GM18951 (cell line): ENCODE results near the gene MBNL1.

Source experiments
- POLR2A ChIP-seq: IDR thresholded peaks from 4 replicates; pipeline ENCODE4 v1.6.1; 2011; ENCODE audit warnings: mild to moderate bottlenecking; ENCODE audit not compliant: insufficient read length, insufficient read depth; ENCODE audit errors: extremely low read depth
- in situ Hi-C: fragments of 300-500 bp; cut with MboI; formaldehyde crosslinking; loops from one replicate; pipeline ENCODE4 v1.12.0; 2022; ENCODE audit warnings: low sequenced_read_pairs, mixed read lengths, inconsistent platforms; ENCODE audit not compliant: unreplicated experiment

The MBNL1 gene

DNA sequence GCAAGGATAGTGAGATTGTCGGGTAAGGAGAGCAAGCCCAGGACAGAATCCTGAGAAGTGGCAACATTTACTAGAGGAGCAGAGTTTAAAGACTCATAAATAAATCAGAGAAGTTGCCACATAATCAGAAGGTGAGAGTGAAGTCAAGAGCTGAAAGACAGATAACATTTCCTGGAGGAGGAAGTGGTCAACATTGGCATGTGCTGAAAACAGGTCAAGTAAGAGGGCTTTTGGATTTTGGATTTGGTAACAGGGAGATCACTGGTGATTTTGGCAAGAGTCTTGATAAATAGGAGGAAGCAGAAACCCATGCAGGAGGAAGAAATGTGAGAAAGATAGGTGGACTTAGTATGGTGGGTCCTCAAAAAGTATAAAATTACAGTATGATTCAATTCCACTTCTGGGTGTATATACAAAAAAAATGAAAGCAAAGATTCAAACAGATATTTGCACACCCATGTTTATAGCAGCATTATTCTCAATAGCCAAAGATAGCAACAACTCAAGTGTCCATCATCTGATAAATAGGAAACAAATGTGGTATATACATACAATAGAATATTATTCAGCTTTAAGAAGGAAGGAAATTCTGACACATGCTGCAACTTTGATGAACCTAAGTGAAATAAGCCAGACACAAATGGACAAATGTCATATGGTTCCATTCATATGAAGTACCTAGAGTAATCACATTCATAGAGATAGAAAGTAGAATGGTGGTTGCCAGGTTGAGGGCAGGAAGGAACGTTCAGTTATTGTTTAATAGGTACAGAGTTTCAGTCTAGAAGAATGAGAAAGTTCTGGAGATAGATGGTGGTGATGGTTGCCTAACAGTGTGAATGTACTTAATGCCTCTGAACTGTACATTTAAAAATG, 27.3 kb upstream of the MBNL1 start:
- TF ChIP-seq POLR2A: no peak
- in situ Hi-C loops: no loop called here

DNA sequence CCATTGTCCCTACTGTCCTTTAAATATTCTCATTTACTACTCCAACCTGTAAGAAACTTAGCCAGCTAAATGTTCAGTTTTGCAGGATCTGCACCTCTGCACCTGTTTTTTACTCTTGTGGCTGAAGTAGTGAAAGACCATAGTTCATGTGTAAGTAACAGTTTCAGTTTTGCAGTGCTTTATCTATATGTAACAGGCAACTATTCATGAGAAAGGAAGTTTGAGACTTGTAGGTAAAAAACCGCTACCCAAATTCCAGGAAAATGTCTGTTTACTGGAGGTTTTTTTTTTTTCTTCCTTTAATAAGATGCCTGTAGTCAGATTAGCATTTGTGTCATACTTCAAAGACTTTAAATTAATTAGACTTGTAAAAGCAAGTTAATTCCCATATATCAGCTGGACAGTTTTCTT, 25.4 kb upstream of the MBNL1 start:
- in situ Hi-C loops: no loop called here
- no peak for TF ChIP-seq POLR2A

DNA sequence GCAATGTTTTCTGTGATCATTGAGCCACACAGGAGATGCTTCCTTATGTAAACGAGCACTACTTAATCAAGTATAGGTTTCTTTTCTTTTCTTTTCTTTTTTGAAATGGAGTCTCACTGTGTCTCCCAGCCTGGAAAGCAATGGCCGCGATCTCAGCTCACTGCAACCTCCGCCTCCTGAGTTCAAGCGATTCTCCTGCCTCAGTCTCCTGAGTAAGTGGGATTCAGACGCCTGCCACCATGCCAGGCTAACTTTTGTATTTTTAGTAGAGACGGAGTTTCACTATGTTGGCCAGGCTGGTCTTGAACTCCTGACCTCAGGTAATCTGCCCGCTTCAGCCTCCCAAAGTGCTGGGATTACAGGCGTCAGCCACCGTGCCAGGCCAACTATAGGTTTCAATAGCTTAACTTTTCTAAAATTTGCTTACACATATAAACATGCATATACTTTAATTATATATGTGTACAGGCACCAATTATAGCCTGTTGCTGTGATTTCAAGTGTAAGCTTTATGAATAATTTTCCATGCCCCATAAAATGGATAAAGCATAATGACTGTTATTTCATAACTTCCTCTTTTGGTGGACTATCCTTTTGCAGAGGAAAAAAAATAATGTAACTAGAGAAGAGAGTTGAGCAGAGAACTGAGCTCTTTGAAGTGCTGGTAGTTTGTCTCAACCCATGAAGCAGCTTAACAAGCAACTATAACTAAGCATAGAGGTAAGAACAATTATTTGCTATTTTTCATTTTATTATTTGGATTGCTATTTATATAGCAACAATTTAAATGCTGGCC, 24.8 kb upstream of the MBNL1 start:
- in situ Hi-C loops: no loop called here
- no peak for TF ChIP-seq POLR2A

DNA sequence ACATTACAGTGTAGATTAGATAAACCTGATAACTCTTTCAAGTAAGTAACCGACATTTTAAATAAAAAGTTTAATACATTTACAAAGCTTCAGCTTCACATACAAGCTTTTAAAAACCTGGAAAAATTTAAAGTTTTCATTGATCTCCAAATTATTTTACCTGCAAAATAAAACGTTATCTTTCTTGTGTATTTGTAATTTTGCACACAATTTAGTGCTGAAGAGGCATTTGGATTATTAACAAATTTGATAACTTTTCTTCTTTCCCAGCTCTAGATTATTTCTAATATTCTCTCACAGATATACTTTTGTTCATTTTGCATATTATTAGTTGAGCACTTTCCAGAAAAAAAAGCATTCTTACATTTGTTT, 24.2 kb upstream of the MBNL1 start:
- no peak for TF ChIP-seq POLR2A
- in situ Hi-C loops: no loop called here

DNA sequence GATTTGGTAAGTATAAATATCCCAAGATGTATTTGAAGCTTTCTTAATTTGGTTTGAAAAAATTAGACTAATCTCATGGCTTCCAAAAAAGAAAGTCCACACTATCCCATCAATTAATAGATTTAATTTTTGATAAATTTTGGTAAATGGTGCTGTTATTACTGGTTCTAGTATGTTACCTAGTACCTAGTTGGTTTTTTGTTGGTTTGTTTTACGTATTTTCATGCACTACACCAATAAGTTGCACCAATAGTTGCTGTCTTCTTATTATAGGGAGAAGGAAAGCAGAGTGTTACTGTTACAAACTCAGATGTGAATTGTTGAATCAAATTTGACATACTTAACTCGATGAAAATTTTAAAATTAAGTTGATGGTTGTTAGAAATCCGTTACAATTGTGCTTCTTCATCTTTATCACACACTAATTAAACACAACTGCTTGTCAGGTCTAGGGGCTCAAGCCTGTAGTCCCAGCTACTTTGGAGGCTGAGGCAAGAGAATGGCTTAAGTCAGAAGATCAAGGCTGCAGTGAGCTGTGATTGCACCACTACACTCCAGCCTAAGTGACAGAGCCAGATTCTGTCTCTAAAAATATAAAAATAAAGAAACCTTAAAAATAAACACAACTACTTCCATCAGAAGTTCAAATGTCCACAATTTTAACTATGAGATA, 23.1 kb upstream of the MBNL1 start:
- in situ Hi-C loops: no loop called here

DNA sequence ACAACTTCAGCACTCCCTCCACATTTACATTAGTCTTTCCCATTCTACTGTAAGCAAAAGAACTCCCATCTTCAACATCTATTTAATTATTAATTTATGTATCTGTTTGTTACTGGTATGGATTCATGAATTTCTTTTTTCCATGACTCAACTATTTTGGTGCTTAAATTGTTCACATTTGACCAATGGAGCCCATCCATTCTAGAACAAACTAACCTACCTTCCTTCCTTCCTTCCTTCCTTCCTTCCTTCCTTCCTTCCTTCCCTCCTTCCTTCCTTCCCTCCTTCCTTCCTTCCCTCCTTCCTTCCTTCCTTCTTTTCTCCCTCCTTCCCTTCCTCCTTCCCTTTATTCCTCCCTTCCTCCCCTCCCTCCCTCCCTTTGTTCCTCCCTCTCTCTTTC, 16.8 kb upstream of the MBNL1 start:
- in situ Hi-C loops: no loop called here
- no peak for TF ChIP-seq POLR2A

More for the DNA sequence above, 23.1 kb upstream of the MBNL1 start:
- TF ChIP-seq POLR2A: no peak

DNA sequence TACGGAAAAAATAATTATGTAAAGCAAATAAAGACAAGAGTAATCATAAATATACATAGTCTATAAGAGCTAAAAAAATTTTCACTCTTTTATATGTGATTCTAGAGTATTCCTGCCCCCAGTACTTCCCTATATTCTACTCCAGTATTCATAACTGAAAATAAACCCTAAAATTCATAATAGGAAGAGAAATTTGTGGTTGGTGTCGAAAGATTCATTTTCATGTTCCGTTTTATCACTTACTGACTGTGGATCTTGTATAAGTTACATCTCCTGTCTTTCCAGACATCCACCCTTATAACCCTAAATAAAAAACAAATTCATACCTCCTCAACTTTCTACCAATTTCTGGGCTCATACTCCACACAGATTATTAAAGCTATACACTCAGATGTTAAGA, 16.0 kb upstream of the MBNL1 start:
- in situ Hi-C loops: no loop called here
- TF ChIP-seq POLR2A: no peak

DNA sequence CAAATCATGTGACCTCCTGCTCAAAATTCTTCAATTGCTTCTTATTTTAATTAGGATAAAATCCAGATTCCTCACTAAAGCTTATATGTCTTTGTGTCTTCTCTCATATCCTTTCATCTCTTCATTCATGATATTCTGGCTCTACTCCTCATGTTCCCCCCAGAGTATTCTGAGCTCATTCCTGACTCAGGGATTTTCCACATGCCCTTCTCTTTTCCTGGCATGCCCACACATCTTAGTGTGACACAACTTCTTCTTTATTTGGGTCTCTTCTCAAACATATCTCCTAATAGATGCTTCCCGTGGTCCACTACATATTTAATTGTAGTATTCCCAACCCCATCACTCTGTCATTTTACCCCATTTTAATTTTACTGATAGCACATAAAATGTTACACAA, 15.2 kb upstream of the MBNL1 start:
- no peak for TF ChIP-seq POLR2A
- in situ Hi-C loops: no loop called here

DNA sequence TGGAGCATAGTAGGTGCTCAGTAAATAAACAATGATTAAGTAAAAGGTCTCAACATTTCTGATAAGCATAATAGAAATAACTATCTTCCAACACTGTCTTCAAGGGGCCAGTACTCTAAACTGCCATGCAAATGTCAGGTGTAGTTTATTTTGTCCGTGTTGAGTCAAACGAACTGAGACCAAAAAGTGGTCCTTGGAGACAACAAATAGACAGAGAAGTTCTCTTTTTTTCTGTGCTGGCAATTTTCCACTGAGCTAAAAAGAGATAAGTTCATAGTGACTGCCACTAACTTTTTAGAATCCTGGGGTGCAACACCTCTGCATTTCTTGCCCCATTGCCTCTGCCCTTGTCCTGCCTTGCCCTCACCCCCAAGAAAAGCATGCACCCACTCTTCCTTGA, 14.7 kb upstream of the MBNL1 start:
- TF ChIP-seq POLR2A: no peak
- in situ Hi-C loops: no loop called here

DNA sequence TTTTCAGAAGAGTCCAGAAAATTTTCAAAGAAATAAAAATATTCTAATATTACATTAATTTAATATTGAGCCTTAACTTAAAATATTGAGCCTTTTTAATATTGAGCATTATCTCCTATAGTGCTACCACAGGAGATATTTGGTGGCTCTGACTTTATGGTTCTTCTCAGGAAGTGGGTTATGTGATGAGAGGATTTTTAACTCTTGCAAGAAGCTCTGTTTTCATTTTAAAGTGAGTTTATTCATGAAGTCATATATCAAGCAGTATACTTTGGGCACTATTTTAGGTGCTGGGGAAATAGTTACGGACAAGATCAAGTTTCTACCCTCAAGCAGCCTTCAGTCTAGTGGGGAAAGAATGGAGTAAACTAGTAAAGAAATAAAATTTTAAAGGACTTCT, 13.4 kb upstream of the MBNL1 start:
- in situ Hi-C loops: no loop called here
- TF ChIP-seq POLR2A: no peak

DNA sequence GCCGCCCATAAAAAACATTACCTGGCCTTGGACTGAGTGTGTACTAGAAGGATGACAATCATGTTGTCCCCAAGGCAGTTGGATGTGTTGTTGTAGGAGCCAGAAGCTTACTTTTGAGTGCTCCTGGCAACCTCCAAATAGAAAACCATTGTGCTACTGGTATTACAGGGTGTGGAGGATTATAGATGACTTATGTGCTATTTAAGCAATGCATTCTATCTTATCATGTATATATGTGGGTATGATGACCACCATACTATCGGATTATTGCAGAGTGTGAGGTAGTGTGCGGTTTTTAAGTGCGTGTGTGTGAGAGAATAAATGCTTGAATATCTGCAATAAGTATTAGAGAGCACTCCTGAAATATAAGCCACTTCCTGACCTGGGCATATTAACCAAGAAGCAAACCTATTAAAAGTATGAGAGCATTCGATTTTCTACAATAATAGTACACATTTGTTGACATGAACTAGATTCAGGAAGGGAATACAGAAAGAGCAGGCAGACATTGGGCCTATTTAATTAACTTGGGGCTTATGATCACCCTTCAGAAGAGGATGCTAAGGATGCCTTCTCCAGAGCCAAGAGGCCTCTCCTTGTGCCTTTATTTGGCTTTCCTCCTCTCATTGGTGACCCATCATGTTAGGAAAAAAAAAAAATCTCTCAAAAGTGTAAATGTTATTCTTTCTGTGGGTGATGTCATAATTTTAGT, 11.7 kb upstream of the MBNL1 start:
- in situ Hi-C loops: no loop called here
- no peak for TF ChIP-seq POLR2A

DNA sequence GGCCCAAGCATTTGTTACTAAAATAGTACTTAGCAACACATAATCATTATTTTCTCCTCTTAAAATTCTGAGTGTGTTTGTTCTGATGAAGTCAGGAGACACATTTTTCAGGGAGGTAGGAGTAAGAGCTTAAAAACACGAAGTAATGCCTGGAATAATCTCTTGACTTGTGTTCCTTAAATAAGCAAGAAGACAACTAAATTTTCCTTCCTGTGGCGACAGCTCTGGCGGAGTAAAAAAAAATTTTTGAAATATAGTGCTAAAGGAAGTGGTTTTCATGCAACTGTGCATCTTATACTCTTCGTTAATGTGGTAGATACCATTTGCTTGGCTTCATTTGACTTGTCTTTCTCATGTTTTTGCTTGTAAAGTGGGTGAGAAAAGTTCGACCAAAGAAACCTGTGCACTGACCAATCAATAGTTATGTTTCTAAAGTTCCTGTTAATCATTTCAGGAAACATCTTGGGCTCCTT, 11.1 kb upstream of the MBNL1 start:
- no peak for TF ChIP-seq POLR2A

More for the DNA sequence above, 11.1 kb upstream of the MBNL1 start:
- in situ Hi-C loops: no loop called here
